ENCODE results near the gene PIK3AP1.

Gene PIK3AP1

DNA sequence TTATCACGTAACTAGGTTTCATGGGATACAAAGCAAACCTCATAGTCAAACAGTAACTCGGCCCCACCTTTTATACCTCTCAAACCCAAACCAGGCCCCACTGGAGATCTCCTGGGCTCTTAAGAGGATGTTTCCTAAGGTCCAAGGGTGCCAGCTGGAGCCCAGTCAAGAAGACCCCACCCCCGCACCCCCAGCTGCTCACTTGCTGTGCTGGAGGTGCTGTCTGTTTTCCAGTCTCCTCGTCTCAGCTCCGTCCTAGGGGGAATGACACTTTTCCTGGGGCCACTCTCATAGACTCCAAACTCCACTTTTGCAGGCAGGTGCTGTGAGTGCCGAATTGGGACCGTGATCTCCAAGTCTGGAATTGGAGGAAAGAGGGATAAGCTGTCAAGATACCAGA is 110.8 kb downstream of the PIK3AP1 start:
- no peak for DNase-seq (ENCODE audit: low read depth)

DNA sequence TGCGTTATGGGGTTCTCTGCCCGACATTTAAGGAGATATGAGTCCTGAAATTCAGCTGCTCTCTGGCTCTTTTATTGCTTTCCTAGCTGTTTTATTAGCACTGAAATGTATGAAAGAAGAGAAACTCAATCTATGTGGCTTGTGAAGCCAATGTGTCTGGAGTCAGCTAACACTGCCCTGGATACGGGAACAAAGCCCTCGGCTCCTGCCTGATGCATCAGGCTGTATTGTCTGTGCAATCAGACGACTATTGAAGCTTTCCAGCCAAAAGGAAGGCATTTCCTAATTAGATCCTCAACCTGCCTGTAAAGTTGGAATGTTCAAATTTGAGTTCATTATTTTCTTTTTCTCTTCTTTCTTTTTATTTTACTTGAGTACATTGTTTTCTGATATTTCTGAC is 111.5 kb downstream of the PIK3AP1 start:
- DNase-seq (ENCODE audit: low read depth) = no peak

- no peak for DNase-seq (ENCODE audit: low read depth)
Measured at GRCh38 chr10:96608262-96608661, 112.1 kb downstream of the PIK3AP1 start.

DNA sequence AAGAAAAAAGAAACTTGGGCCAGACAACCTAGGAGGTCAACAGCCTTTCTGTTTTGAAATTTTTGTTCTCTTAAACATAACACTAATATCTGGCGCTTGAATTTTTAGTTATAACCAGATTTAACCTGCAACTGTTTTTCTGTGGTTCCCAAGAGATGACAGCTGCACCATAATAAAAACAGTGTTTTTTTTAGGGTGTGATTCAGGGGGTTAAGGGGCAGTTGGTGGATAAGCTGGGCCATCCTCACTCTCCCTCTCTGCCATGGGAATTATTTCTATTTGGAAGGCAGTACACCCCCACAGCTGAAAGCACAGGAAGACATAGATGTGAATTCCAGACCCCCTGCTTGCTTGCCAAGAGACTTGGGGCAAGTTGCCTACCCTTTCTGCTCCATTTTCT is 113.4 kb downstream of the PIK3AP1 start:
- DNase-seq (ENCODE audit: low read depth) = no peak

DNA sequence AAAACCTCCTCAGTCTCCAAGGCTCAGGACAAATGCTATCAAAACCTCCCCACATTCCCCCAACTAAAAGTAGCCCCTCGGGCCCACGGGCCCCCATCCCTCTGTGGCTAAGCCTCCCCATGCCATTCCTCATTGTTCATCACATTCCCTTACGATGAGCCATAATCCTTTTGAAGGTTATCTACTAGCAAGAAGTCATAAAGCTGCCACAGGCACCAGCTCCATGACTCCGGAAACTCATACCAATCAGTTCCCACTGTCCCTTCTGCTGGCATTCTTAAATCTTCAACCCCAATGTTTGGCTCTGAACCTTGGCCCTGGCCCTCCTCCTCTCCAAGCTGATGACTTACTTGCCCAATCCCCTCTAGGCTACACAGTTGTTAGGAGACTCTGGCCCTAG is 114.1 kb downstream of the PIK3AP1 start:
- peak; percentile 42 for DNase-seq (ENCODE audit: low read depth)

GRCh38 chr10:96600337-96600736 is 120.0 kb downstream of the PIK3AP1 start:
- no peak for DNase-seq (ENCODE audit: low read depth)

- DNase-seq (ENCODE audit: low read depth) = no peak
Measured at GRCh38 chr10:96598846-96599245, 121.5 kb downstream of the PIK3AP1 start.

DNA sequence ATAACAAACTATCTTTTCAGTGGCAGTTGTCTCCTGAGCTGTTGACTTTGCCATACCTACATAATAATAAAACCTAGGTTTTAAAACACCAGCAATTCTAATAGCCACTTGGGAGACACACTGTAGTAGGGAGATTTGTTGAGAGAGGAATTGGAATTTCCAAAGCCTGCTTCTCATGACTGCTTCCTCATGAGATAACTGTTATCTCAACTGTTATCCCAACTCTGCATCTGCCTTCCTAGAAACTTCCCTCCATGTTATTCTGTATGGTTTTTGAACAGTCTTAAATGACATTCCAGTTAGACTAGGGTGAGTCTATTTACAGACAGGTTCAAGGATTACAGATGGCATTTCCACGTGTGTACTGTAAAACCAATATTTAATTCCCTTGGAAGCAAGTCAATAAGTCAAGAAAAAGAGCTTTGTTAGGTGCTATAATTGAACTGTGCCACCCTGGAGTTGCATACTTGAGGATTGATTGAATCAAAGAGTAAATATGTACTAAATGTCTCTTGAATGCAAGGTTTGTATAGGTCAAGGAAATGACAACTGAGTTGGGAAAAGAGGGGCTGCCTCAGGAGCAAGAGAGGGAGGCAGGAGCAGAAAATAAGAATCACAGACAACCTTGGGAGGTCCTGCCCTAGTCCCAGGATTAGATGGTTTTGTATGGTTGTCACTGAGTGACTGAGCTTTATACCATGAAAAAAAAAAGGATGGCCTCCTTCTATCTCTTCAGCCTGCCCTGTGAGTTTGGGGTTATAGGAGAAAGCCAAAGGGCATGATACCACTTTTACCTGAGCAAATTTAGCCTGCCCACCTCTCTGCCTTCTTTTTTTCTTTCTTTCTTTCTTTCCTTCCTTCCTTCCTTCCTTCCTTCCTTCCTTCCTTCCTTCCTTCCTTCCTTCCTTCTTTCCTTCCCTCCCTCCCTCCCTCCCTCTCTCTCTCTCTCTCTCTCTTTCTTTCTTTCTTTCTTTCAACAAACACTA is 123.6 kb downstream of the PIK3AP1 start:
- no peak for DNase-seq (ENCODE audit: low read depth)

GRCh38 chr10:96595741-96596140 is 124.6 kb downstream of the PIK3AP1 start:
- no peak for DNase-seq (ENCODE audit: low read depth)

DNA sequence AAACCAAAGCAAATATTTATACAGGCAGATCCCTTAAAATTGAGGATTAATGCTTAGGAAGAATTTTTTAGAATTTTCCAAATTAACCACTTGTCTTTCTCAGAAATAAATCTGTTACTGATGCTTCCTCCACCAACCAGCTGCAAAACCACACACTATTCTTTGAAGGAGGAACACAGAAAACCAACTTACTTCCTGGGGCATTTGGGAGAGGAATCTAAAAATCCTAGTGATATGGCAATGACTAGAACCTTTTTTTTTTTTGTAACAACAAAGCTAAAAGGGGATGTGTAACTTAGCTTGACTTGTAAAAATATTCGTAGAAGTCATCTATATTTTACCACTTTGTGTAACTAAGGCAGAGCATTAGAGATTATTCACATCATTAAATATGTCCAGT is 128.4 kb downstream of the PIK3AP1 start:
- DNase-seq (ENCODE audit: low read depth) = no peak

DNA sequence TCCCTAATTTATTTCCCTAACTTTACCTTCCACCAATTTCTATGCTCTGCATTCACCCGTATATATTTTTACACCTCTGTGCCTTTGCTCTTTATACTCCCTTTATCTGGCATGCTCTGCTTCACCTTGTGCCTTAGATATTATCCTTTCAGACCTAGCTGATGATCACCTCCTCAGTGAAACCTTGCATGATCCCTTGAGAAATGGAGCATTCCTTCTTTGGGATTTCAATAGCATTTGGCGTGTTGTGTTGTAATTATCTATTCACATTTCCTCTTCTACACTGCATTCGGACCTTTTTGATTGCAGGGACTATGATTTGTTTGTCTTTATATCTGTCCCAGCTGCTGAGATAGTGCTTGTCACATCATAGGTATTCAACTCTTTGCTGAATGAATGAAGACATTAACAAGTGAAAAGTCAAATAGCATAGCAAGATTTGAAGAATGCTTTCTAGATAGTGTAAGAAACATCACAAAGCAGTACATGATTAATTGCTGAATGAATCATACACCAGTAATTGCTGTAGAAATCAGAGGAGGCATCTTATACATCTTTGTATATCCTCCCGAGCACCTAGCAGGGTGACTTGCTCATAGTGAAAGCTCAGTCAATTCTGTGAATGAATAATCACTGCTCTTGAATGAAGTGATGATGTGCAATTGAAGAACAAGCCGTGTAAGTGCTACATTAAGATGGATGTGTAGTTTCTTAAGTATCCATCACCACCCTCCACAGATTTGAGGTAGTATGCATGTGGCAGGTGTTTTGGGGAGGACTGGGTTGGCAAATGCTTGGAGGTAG is 131.5 kb downstream of the PIK3AP1 start:
- DNase-seq (ENCODE audit: low read depth) = no peak

GRCh38 chr10:96588060-96588554 is 132.2 kb downstream of the PIK3AP1 start:
- no peak for DNase-seq (ENCODE audit: low read depth)

- DNase-seq (ENCODE audit: low read depth) = no peak
Measured at GRCh38 chr10:96587264-96588059, 132.9 kb downstream of the PIK3AP1 start.

DNA sequence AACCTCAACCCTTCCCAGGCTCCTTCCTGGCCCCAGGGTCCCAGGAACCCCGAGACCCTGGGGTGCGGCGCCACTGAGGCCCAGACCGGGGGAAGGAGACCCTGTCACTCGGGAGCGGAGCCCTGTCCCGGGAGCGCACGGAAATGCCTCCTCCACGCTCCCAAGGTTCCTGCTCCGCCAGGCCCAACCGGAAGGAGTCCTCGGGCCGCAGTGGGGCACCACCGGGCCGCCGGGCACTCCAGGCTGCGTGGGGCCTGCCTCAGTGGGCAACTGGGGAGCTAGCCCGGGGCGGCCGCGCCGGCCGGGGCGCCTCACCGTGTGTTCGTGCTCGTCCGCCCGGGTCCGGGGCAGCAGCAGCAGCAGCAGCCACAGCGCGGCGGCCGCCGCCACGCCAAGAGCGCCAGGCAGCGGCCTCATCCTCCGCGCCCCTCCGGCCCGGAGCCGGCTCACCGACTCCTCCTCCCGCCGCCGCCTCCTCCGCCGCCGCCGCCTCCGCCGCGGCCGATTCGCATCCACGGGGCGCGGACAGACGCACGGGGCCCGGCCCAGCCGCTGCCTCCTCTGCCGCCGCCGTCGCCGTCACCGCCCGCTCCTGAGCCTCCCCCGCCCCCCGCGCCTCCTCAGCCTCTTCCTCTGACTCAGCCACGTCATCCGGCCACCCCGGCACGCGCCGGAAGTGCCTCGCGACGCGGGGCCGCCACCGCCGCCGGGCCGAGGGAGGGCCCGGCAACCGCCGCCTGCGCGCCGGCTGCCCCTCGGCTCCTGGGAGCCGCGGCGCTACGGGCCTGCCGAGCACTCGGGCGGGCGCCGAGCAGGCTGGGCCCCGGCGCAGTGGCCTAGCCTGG is 133.7 kb downstream of the PIK3AP1 start, which contains the start of gene TM9SF3:
Gene TM9SF3, minus strand, starts transcription at position 594 of the 845 bp plus-strand sequence. Its CDS starts 177 bp downstream, at position 417.
- DNase-seq (ENCODE audit: low read depth) = no peak

DNA sequence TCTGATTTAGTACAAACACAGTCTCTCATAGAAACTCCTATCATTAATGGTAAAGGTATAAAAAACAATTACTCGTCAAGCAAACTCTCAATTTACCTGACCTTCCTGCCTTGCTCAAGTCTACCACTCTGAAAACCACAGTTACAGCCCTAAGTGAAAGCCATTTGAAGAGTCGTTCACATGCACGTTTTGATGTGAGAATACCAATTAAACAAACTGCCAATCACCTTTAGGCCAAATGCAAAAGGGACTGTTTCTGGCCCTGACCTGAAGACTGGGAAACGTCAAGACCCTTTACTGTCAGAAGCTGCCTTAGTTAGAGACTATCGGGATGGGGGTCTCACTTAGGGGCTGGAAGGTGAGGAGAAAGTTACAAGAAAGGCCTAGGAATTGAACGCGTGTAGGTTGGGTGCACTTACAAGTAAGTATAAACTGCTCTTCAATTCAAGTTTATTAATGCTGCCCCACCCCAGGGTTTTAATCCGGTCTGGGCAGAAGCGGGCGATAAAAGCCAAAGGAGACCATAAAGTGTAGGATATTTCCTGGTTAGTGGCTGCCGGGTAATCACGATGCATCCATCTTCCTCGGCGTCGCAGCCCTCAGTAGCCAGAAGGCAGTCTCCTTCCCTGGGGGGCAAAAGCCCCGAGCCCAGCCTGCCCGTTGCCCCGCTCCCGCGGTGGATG is 134.4 kb downstream of the PIK3AP1 start:
- no peak for DNase-seq (ENCODE audit: low read depth)

- no peak for DNase-seq (ENCODE audit: low read depth)
Measured at GRCh38 chr10:96584474-96584873, 135.8 kb downstream of the PIK3AP1 start.

DNA sequence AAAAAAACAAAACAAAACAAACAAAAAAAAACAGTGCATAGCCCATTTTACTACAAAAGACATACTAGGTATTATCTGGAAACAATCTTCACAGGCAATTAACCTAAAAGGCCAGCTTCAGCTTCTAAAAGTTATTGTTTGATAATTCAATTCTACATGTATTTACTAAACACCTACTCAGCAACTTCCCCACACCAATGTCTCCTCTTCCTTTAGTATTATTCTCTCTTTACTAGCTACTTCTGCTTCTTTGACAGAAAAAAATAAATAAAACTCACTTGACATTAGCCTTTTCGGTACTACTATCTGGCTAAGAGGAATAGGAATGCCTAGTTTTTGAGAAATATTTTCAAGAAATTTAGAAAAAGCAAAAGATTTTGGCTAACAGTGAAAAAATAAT is 136.3 kb downstream of the PIK3AP1 start:
- no peak for DNase-seq (ENCODE audit: low read depth)

DNA sequence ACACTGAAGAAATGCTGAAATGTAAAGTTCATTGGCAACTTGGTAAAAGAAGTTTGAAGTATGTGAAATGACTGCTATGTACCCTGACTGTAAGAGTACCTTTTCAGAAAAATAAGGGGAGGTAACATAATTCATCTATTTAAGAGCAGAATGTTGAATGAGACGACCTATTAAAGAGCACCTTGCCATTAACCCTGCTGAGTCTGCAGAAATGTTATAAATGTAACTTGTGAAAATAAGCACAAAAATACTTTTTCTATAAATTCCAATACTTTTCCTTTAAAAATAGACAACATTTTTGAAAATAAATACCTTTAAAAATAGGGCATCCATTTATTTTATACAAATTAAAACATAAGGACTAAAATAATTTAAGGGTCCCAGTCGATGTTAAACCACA is 141.2 kb downstream of the PIK3AP1 start:
- DNase-seq (ENCODE audit: low read depth) = no peak

- DNase-seq (ENCODE audit: low read depth) = no peak
Measured at GRCh38 chr10:96578633-96579032, 141.7 kb downstream of the PIK3AP1 start.

GRCh38 chr10:96578022-96578421 is 142.3 kb downstream of the PIK3AP1 start:
- DNase-seq (ENCODE audit: low read depth) = no peak

Measured in GM04503 (cell line).